SK-MEL-5 (cell line): ENCODE measurements around the gene SHQ1. TPM values are rescaled to one million over a fixed set of nuclear protein-coding genes. Genes with fewer than 3 reads are reported as not detected.

Experiments used
- DNase-seq: peaks from one replicate; pipeline ENCODE4 v3.0.0-alpha.2; 2016; ENCODE audit warnings: low read depth, low spot score
- in situ Hi-C: cut with HindIII; loops from 2 replicates; pipeline ENCODE4 v1.10.0; 2016; ENCODE audit warnings: low sequenced_read_pairs, high pct_unique_total_duplicates, low pct_unique_long_range_greater_than_20kb
- polyA plus RNA-seq, 2 experiments: library from polyadenylated mRNA; depleted of rRNA; stranded (reverse); fragments of >200 nt; gene quantifications; 2 replicates each; pipeline ENCODE4 v1.2.3, GENCODE V29; 2015
- total RNA-seq: library from RNA; depleted of rRNA; stranded (reverse); fragments of >200 nt; shearing (Covaris generic); gene quantifications from 2 replicates; pipeline ENCODE4 v1.2.3, GENCODE V29; 2014; rRNA removed

SHQ1 gene
- 25.9 and 26.3 TPM in 2 replicates for total RNA-seq
- polyA plus RNA-seq (2015; cell fraction: cytosol; rRNA removed) = 17.6 and 20.2 TPM in 2 replicates
- polyA plus RNA-seq (2015; cell fraction: nucleus; rRNA removed) = 18.6 and 23.7 TPM in 2 replicates

DNA sequence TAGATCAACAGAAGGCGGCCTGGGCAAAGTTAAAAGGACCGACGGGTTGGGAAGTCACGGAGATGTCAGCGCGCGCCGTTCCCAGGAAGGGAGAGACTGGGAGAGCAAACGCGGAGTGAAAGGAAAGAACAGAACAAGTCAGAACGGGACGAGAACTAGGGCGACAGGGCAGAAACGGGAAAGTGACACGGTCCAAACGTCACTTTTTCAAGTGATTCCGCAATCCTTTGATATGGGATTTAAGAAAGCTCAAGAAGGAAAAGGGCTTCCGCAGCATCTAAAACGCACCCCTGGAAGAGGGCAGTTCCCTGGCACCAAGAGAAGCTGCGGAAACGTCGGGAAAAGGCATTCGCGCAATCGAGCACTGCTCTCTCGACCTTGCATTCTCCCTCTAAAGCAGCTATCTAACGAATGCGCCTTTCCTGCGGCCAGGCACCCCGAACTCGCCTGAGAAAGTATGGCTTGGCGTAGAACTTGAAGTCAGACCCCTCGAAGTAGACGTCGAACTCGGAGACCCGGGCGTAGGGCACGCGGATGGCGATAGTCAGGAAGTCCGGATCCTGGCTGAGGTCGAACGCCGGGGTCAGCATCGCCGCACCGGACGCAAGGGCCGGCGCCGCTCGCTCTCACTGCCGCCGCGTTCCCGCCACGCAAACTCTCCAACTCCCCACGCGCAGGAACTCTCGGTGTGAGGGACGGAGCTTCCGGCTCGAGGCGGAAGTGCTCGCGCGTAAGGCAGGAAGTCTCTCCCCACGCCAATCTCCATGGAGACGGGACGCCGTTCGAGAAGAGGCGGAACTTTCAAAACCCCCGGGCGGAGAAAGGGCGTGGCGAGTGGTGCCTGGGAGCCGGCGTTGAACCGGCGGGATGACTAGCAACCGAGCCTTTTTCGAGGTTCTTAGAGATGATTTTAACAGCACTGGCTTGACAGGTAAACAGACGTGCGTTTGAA is at the start of gene SHQ1:
Gene SHQ1, minus strand, starts transcription at position 695 of the 952 bp plus-strand sequence. Its CDS starts 105 bp downstream, at position 590.
- DNase-seq = peak; percentile 96
- in situ Hi-C loops = no loop called here

DNA sequence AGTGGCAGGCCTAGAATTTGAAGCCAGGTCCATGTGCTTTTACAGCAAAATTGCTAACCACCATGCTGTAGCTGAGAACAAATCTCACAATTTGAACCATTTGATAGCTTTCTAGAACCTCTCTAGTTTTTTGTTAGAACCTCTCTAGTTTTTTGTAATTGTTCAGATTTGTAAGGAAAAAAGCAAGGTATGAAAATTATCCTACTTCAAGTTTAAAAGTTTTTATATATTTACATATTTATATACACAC is 49.4 kb upstream of the SHQ1 start:
- in situ Hi-C loops = no loop called here
- DNase-seq = no peak

DNA sequence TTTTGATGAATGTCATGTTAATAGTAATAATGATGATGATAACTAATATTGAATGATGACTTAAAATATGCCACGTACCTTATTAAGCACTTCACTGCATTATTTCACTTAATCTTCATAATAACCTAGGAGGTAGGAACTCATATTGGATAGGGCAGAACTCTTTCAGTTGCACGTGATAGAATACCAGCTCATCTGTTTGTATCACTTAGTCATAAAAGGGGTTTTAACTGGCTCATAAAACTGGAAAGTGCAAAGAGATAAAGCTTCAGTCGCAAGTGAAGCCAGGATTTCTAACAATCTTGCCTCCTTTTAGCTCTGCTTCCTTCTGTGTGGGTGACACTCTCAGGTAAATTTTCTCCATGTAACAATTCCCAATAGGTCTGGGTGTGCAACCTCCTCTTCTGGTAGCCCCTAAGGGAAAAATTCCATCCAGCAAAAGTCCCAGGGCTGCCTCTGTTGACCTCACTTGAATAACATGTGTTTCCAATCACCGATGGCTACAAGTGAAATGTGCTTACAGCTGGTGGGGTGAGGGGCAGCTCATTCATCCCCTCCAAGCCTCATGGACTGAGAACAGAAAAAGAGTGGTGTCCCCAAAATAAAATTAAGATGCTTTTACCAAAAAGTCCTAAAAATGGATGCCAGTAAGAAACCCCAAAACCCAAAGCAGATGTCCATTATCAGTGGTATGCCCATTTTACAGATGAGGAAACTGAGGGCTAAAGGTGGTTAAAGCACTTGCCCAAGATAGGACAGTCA is 48.9 kb upstream of the SHQ1 start:
- no peak for DNase-seq
- in situ Hi-C loops = no loop called here

DNA sequence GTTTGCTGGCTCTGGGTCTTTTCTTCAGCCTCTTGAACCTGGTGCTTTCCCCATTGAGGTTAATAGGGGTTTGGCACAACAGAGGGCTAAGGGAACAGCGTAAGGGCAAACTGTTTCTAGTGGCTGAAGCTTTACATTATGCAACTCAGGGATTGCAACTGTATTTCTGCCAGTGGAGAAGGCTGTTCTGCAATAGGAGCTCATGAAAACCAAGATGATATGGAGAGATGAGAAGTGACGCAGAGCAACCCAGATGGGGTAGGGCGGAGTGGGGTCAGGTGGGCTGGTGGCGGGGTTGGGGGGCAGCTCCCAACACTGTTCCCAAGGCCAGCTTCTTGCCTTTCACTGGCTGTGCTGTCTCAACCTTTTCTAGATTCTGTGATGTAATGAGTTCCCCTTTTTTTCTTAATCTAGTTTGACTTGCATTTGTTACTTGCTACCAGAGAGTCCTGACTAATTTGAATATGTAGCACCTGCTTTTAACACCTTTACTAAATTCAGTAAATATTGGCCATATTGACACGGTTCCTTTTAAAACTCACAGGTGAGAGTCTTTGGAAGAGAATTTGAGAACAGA is 46.8 kb upstream of the SHQ1 start:
- in situ Hi-C loops = no loop called here
- DNase-seq = no peak

DNA sequence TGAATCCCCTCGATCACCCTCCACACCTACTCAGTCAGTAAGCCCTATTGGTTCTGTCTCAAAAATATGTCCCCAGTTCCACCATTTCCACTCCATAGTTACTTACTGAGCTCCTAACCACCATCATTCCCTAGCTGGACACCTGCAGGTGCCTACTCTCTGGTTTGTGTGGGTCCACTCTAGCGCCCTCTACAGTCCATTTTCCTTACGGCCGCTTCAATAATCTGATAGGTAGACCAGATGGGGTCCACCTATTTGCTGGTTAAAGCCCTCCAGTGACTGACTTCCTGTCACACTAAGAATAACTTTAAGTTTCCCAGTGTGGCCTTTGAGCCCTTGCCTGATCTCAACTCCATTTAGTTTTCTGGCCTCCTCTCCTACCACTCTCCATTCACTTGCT is 44.6 kb upstream of the SHQ1 start:
- DNase-seq = peak; percentile 73
- in situ Hi-C loops = no loop called here

DNA sequence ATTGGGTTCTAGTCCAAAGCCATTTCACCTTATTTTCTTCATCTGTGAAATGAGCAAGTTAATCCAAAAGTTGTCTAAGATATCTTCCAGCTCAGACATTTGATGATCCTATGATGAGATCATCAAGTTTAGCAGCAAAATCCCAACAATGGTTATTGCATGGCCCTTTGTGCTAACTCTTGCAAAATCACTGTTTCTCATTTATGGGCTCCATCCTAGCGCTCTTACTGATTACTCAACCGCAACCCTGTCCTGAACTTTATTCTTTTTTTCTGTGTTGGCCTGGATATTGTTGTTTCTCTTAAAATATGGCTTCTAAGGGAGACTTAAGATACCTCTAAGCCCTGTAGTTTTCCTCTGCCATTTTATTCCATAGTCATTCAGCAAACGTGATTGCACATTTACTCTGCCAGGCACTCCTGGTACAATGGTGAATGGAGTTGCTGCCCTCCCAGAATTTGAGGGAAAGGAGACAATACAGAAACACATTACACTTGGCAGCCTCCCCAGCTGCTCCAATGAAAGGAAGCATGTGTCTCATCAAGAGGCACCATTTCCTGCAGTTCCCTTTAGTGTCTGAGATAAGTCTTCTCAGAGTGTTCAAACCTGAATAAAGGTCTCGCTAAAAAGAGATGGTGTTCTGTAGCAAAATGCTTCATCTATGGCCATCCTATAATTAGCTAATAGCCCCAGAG is 44.0 kb upstream of the SHQ1 start:
- peak; percentile 90 for DNase-seq
- in situ Hi-C loops = no loop called here

DNA sequence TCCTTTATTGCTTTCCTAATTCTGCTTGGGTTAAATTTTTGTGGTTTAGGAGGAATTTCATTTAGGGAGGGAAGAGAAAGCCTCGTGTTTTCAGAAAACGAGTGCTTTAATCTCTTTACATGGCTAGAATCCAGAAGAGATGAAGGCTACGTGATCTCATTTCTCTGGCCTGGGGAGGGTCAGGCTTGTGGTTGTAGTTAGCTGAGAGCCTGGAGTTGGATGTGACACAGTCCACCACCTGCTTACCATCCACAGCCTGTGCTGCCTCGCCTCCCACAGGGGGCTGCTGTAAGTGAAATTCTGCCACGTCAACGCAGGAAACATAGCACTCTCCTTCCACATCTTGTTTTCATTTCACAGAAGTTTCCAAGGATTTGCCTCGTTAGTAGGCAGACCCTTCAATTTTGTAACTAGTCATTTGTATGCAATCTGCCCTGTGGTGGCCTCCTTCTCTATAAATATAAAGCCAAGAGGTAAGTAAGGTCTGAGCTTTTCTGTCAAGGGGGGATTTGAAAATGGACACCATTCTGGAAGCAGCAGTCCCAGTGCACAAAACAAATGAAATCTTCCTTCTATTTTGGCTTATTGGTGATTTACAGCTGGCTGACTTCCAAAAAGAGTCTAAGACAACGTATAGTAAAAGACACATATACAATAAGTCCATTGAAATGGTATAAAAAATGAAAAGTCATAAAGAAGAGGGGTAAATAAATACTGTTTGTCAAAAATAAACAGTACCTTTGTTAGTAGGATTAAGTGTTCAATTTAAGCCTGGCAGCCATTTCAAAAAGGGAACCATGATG is 43.0 kb upstream of the SHQ1 start:
- in situ Hi-C loops = no loop called here

DNA sequence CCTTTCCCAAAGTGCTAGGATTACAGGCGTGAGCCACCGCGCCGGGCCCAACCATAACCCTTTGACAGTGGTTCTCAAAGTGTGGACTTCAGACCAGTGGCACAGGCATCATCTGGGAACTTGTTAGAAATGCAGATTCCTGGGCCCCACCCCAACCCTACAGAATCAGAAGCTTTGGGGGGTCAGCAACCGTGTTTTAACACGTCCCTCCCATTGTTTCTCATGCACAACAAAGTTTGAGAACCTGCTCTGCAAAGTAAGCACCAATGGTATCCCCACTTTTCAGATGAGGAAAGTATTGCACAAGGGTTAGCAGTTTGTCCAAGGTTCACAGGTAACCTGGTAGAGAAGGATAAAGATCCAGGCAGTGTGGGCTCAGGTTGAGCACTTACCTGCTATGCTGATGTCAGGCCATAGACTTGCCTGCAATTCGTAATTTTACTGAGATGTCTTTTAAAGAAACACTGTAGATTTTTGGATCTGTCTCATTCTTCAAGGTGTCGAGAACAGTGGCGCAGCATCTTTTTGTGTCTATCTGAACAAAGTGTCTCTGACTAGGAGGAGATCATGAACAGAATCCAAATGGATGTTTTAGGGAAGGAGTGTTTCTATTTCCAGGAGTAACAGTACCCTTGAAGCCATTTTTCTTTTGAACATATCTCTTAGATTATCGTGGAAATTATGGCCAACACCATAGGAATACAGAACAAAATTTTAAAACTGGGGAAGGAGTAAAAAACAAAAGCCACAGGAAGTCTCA is 42.1 kb upstream of the SHQ1 start:
- DNase-seq = no peak
- in situ Hi-C loops = no loop called here

More for the DNA sequence above, 43.0 kb upstream of the SHQ1 start:
- peak; percentile 87 for DNase-seq

DNA sequence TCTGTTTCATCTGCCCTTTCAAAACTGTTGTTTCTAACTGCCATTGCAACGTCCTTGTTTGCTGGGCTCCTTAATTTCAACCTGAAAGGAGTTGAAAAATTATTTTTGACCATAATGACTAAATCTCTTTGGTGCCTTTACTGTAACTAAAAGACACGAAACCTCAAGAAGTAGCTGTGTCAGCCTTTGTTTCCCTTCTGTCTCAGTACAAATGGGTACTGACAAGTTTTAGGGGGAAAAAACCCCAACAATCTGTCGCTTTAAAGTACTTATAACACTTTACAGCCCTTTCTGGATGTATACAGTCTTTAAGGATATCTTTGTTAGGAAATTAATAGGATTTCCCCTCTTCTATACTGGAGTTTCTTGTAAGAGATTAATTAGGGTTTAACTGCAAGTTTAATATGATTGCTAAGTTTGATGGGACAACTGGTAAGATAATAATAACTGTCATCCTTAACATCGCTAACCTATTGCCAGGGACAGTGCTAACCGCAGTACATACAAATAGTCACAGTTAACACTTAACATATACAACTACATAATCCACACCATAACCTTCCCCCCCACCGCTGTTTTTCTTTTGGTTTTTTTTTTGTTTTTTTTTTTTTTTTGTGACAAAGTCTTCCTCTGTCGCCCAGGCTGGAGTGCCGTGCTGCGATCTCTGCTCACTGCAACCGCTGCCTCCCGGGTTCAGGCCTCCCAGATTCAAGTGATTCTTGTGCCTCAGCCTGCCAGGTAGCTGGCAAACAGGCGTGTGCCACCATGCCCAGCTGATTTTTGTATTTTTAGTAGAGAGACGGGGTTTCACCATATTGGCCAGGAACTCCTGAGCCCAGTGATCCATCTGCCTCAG is 41.3 kb upstream of the SHQ1 start:
- DNase-seq = no peak
- in situ Hi-C loops = no loop called here

DNA sequence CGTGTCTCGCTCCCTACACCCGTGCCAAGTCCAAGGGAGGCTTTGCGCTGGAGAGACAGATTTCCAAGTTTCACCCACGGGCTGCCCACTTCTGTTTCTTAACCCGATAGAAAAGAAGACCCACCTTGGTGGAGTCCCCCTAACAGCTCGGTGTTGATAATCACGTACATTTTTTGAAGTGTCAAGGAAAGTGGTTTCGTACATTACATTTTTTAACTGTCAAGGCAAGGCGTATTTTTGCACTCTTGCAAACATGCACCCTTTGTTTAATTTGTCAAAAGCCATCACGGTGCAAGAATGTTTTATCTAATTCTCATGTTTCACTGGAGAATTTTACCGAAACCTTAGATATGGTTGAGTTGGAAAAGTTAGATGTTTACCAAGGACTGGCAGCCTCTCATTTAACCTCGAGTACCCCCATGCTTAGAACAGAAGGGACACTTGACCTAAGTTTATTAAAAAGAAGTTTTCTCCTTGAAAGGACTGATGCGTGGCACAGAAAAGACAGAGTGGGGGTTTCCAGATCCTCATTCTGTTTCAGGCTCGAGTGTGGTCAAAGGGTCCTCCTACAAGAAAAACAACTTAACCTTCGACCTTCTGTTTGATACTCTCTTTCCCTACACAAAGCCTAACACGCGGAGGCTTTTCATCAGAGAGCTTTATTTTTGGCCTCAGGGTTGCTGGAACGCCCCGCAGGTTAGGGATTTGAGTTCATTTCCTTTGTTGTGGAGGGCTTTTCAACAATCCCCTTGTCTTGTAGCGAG is 40.5 kb upstream of the SHQ1 start:
- peak; percentile 16 for DNase-seq
- in situ Hi-C loops = no loop called here

DNA sequence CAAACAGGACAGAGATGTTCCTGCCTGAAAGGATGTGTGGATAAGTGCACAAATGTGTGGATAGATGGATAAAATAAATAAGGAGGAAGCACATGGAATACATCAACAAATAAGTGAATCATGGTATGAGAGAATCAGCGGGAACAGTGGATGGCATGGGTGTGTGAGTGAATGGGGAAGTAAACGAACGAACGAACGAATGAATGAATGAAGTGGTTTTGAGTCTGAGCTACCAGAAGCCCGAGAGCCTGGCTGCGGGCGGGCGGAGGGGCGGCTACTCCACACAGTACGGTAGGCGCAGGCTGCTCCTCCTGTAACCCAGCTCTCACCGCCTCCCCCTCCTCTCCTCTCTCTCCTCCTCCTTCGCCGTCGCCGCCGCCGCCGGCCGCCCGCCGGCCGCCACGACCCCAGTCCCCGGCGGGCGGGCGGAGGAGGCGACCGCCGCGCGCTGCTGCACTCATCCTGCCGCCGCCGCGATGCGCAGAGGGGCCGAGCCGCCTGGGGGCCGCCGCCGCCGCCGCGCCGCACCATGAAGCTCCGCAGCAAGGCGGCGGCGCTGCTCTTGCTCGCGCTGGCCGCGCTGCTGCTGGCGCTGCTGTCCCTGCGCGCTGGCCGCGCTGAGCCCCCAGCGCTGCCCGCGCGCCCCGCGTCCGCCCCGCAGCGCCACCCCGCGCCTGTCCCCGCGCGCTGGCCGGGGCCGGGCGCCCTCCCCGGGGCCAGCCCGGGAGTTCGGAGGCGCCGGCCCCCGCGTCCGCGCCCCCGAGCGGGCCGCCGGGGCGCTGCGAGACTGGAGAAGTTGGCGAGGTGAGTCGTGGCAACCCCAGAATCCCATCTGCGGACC is 39.7 kb upstream of the SHQ1 start, which contains the start of gene GXYLT2:
Gene GXYLT2, plus strand, starts transcription at position 342 of the 841 bp plus-strand sequence. Its CDS starts 188 bp downstream, at position 530.
- in situ Hi-C loops = no loop called here
- peak; percentile 71 for DNase-seq

DNA sequence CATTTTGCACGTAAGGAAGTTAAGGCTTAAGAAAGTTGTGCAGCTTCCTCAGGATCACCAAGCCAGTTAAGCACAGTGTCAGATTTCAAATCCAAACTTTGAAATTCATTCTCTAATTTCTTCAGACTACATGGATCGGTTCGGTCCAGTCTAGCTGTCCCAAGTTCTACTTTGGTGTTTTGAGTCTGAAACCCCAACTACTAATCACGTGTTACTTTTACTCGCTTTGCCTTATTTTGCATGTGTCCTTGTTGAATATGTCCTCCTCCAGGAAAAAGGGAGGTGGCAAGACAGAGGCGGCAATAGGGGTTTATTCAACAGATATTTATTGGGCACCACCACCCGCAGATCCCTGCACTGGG is 39.1 kb upstream of the SHQ1 start:
- DNase-seq = peak; percentile 14
- in situ Hi-C loops = no loop called here

DNA sequence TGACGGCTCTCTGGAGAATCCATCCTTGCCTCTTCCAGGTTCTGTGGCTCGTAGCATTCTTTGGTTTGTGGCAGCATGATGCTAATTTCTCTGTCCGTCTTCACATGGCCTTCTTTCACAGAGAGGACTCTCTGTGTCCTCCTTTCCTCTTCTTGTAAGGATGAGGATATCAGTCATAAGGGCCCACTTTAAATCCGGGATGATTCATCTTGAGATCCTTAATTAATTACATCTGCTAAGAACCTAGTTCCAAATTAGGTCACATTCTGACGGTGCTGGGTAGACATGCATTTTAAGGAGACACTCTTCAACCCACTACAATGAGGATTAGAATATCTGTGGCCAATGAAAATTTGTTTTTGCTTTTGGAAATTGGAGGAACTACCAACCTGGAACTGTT is 23.9 kb upstream of the SHQ1 start:
- in situ Hi-C loops = no loop called here
- no peak for DNase-seq
